ENCODE results near the gene ZNF101. TPM values are rescaled to one million over a fixed set of nuclear protein-coding genes. Genes with fewer than 3 reads are reported as not detected.

ZNF101 gene
- total RNA-seq, 2 donors from 2014 or later = 3.0 to 3.4 TPM

GRCh38 chr19:19649155-19649554 is 19.5 kb upstream of the ZNF101 start:
- Histone ChIP-seq H3K9me3 (no peaks in the 10 kb centered on the region), H3K4me3 (no peak overlapping the region), H3K27ac (no peak overlapping the region), H3K36me3 (peaks cover 87% of the 10 kb centered on the region), H3K4me1 (peaks cover 0 to 11% of the 10 kb centered on the region in 2 donors), H3K27me3 (no peaks in the 10 kb centered on the region)
- no peak for TF ChIP-seq CTCF (IDR thresholded peaks at IDR 0.05)
- no peak for DNase-seq (ENCODE audit: low spot score)

GRCh38 chr19:19649580-19649995 is 19.1 kb upstream of the ZNF101 start:
- Histone ChIP-seq H3K27me3 (no peaks in the 10 kb centered on the region), H3K4me1 (peaks cover 0 to 11% of the 10 kb centered on the region in 2 donors), H3K4me3 (no peak overlapping the region), H3K9me3 (no peaks in the 10 kb centered on the region), H3K36me3 (peaks cover 91% of the 10 kb centered on the region), H3K27ac (no peak overlapping the region)
- DNase-seq (ENCODE audit: low spot score) = no peak
- no peak for TF ChIP-seq CTCF (IDR thresholded peaks at IDR 0.05)

GRCh38 chr19:19650331-19650730 is 18.3 kb upstream of the ZNF101 start:
- Histone ChIP-seq H3K4me1 (peaks cover 0 to 11% of the 10 kb centered on the region in 2 donors), H3K36me3 (peaks cover 92% of the 10 kb centered on the region), H3K27me3 (no peaks in the 10 kb centered on the region), H3K27ac (no peak overlapping the region), H3K9me3 (no peaks in the 10 kb centered on the region), H3K4me3 (no peak overlapping the region)
- no peak for DNase-seq (ENCODE audit: low spot score)
- TF ChIP-seq CTCF (IDR thresholded peaks at IDR 0.05) = no peak

GRCh38 chr19:19651076-19651475 is 17.6 kb upstream of the ZNF101 start:
- H3K4me3 ChIP-seq = no peak overlapping the region
- no peak for DNase-seq (ENCODE audit: low spot score)
- H3K27me3 ChIP-seq = no peaks in the 10 kb centered on the region
- peaks cover 92% of the 10 kb centered on the region for H3K36me3 ChIP-seq
- H3K4me1 ChIP-seq = peaks cover 0 to 11% of the 10 kb centered on the region in 2 donors
- H3K27ac ChIP-seq = peak overlapping the region in 1 of 2 donors; percentile 49
- no peaks in the 10 kb centered on the region for H3K9me3 ChIP-seq
- TF ChIP-seq CTCF (IDR thresholded peaks at IDR 0.05) = no peak

- no peak for DNase-seq (ENCODE audit: low spot score)
- H3K9me3 ChIP-seq = no peaks in the 10 kb centered on the region
- TF ChIP-seq CTCF (IDR thresholded peaks at IDR 0.05) = no peak
Observed at GRCh38 chr19:19652482-19653295, 15.9 kb upstream of the ZNF101 start.

More at GRCh38 chr19:19652482-19653295, 15.9 kb upstream of the ZNF101 start:
- H3K4me1 ChIP-seq = peaks cover 0 to 11% of the 10 kb centered on the region in 2 donors
- H3K27ac ChIP-seq = no peak overlapping the region
- H3K36me3 ChIP-seq = peaks cover 92% of the 10 kb centered on the region
- no peak overlapping the region for H3K4me3 ChIP-seq
- H3K27me3 ChIP-seq = no peaks in the 10 kb centered on the region
